G401.6 (cell line): ENCODE results near the gene AHI1.

Experiments used
- FAIRE-seq: peaks from 2 replicates; lab custom pipeline; 2012; peaks lifted over from hg19 to GRCh38; lab: Jason Lieb, UNC

Gene AHI1

DNA sequence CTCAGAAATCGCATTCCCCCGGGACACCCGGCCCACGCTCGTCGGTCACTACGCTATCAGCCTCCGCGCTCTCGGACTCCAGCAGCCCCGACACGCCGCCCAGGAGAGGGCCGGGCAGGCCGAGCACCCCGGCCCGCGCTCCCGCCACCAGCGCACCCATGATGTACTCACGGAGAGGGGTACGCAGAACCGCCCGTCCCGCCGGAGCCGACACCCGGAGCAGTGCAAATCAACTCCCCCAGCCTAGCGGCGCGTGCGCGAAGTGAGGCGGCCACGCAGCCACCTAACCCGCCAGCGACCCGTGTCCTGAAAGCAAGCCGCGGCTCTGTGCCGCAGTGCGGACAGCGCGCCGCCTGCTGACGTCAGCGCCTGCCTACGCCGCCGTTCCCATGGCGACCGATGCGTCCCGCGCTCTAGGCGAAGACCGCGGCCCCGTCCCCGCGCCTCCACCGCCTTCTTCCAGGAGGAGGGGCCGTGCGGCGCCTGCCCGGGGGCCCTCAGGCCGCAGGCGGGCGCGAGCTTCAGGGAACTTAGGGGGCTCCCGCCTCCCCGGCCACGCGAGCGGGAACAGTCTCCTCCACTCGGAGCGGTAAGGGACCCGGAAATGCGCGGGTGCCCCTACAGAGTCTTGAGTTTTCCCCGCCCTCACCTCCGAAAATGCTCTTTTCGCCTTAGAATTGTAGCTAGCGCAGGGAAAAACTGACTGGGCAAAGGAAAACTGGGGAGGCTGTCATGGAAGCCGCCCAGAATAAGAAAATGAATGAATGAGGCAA lies at the start of gene AHI1:
AHI1 (minus strand) TSS at position 329 of the 773 bp plus-strand sequence. CDS start 5,503 bp downstream, outside the sequence.
- no peak for FAIRE-seq

DNA sequence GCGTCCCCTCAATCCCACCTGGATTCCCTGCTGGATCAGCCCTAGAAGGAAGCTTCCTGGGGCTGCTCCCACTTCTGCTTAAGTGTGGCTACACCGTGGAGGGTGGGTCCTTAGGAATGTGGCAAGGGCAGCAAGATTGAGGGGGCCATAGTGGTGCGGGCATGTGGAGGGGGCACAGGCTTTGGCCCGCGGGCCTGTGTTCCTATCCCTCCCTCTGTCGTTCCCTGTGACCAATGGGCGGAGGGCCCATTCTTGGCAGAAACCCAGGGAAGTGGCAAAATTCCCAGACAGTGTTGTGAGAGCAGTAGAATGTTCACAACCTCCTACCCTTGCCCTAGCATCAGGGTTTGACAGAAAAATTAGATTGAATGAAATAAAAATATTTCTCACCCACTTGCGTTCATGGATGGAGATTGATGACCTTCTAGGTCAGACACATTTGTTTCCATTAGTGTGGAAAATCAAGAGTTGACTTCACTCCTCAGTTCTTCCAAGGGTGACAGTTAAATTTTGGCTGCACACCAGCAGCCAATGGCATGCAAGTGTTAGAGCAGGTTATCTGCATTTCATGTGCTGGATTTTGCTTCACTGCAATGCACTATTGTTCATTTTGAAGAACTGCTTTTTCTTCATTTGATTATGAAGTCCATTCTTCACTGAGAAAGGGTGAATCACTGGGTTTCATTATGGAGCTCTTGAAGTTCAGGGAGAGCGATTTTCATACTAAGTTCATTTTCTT lies 49.3 kb upstream of the AHI1 start:
- FAIRE-seq = no peak

DNA sequence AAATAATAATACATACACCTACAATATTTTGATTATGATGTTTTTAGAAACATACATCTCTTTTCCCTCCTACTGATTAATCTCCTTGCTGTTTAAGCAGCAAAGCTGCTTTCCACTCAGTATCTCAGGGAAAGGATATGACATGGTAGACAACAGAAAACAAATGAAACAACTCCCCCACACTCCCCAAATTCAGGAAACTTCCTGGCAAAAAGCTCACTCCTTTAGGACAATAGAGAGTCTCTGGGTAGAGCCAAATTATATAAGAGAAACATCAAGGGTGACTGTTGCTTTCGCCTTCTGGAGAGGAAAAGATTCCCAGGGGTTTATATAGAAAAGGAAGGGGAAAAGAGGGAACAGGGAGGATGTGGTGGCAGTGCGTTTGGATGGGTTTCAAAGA lies 48.7 kb upstream of the AHI1 start:
- FAIRE-seq = no peak

DNA sequence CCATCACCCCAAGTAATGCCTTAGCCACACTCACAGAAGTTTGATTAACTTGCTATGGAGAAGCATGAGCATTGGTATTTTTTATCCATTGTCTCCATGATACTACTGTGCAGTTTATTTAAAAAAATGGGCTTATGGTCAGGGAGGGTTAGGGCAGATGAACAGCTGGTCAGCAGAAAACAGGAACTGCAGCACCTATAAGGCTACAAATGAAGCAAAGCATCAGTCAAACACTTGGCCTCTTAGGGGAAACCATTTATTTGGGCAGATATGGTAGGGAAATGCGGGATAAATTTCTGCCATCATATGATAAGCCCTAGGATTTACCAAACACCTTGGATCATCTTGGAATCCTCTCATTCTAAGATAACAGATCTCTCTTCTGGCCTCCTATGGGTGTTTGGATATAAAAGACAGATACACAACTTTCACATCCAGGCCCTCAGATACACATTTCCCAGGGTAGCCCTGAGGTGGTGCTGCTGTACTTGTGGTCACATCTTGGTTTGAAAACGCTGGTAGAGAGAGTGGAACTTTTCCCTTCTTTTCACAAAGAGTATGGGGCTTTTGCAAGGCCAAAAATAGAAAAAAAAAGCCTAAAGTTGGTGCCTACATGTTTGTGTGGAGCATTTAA lies 42.8 kb upstream of the AHI1 start:
- FAIRE-seq = no peak

DNA sequence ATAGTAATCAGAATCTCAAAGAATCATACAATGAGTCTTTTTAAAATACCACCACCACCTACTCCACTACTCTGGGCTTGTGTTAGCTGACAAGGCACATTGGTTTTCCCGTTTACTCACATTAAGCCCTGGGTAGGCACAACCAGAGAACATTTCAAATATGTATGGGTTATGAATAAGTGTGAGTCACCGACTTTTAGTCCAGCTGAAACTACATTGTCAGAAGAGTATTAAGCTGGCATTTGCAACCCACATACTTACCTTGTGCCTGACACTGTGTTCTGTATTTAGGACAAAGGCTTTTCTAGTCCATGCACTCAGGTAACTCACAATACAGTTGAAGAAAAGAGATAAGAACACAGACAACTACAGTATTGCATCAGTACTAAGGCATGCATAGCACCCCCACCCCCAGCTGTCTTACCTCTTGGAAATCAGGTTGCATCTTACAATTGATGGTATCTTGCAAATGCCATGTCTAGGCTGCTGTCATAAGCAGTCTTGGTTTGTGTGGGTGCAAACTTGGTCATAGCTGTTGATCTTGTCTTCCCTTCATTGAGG lies 40.3 kb upstream of the AHI1 start:
- FAIRE-seq = no peak

DNA sequence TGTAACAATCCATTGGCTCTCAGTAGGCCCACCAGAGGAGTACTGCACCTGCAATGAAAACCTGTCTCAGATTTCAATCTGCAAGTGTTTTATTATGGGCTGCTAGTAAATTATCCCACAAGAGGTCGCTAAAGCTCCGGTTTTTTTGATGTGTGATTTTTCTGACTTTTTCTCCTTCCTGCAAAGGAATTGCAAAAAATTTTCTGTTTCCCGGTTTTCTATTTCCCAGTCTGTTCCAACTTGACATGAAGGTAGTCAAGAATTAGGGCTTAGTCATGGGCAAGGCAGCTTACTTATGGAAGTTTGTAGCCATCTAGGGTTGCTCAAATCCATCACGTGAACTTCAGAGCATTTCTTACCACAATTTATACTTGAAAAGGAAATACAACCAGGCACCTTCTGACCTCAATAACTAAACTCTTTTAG lies 38.5 kb upstream of the AHI1 start:
- FAIRE-seq = peak; percentile 83

DNA sequence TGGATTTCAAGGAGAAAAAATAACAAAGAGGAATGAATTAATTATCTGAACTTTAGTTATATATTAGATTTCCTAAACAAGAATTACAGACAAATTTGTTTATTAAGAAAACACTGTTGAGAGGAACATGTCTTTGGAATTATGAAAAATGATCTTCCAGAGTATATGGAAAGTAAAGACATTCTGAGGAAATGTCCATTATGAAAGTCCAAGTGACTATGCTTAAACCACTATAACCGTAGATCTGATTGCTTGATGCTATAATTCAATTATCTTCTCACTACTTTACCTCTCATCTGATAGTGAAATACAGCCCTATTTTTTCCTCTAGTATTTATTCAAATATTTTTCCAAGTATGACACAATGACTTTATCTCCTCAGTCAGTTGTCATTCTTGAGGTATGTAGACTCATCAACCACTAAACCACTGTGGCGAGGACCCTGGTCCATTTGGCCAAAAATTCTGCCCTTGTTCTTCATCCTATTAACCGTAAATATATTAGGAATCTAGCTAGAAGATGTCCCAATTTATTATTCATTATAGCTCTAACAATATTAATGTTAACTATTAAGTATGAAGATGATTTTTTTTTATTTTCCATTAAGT lies 37.3 kb upstream of the AHI1 start:
- no peak for FAIRE-seq

DNA sequence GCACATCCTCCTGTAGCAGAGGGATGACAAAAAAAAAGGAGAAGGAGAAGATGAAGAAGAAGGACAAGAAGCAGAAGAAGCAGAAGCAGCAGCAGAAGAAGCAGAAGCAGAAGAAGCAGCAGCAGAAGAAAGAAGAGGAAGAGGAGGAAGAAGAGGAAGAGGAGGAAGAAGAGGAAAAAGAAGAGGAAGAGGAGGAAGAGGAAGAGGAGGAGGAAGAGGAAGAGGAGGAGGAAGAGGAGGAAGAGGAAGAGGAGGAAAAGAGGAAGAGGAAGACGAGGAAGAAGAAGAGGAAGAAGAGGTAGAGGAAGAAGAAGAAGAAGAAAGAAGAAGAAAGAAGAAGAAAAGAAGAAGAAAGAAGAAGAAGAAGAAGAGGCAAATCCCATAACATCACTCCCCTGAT lies 35.0 kb upstream of the AHI1 start:
- no peak for FAIRE-seq

DNA sequence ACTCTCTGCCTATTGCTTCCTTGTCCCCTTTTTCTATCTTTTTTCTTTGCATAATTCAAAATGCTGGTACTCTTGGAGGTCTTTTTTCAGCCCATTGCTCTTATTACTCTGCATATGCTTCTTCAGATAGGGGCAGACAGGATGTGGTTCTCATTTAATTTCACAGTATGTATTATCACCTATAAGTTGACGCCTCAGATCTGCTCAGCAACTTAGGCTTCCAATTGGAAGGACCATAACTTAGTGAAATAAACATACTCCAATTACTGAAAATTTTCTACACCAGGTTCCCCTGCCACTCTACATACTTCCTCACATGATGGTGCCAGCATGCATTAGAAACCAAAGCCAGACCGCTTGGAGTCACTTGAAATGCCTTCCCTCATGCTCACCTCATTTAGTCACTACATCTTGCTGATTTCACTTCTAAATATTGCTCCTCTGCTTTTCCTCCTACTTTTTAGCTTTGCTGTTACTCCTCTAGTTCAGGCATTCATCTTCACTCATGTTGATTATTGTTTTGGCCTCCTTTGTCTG lies 34.5 kb upstream of the AHI1 start:
- FAIRE-seq = no peak

DNA sequence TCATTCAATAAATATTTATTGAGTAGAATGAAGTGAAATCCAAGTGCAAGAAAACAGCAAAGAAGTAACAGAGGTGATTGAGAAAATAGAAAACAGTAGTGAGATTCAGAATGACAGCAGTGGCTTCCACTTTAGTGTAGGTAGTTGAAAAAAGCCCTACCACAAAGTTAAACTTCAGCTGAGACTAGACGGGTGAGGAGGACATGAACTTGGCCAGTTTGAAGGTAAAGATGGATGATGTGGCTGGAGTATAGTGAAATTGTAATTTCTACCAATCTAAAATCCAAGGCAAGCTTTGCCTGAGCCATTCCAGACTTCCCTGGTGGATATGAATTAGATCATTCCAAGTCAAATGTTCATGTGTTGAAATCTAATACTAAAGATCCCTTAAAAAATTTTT lies 32.6 kb upstream of the AHI1 start:
- no peak for FAIRE-seq

DNA sequence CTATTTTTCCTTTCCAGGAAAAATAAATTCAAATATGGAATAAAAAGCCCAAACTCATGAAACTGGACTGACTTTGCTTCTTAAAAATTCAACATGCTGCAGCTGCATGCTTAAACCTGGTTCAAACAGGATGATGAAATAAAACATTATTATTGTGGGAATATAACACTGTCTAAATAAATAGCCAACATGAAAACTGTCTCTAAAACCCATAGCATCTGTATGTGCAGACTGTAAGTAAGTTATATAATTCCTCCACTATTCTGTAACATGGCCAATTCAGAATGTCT lies 30.4 kb upstream of the AHI1 start:
- no peak for FAIRE-seq

DNA sequence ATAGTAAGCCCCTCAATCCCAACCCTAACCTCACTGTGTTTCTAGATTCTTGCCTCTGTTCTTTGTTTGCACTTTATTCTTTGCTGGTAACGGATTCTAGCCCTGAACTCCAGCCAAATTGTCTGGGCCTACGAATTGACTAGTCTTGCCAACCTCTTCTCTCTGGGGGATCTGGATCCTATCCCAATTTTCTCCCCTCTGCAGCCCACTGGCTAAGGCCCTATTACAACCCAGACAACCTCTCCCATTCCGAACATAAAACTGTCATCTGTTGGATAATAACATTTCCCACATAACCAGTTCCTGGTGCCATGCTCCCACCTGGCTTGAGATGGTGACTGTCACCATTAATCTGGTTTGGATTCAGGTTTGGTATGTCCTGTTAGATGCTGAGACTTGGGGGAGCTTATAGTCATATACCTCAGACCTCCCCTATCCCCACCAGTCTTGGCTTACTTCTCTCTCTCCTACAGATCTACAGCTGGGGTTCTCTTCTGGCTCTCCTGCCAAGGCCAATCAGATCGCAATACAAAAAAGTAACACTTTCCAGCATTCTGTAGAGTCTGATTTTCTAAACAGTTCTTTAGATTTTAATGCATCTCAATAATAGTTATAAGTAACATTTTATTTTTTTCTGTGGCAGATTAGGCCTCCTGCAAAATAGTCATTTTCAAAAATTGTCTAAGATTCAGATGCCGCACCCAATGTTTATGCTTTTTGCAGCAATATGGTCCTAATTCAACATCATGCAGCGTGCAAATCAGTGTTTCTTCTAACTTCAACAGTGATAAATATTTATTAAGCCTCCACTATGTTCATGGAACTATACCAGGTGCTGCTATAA lies 29.8 kb upstream of the AHI1 start:
- FAIRE-seq = no peak

DNA sequence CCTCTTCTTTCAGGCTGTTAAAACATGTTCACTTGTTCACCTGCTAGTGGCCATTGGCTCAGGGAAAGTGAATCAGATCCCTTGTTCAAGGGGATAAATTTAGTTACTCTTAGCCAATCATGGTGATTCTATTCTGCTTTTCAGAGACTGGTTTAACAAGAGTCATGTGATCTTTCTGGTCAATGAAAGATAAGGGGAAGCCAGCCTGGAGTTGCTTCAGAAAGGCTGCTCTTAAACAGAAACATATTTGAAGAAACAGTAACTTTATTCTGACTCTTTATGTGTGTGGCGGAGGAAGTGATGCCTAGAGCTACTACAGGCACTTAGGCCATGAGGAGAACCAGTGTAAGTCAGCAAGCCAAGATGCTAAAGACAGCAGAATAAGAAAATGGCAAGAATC lies 28.1 kb upstream of the AHI1 start:
- no peak for FAIRE-seq

DNA sequence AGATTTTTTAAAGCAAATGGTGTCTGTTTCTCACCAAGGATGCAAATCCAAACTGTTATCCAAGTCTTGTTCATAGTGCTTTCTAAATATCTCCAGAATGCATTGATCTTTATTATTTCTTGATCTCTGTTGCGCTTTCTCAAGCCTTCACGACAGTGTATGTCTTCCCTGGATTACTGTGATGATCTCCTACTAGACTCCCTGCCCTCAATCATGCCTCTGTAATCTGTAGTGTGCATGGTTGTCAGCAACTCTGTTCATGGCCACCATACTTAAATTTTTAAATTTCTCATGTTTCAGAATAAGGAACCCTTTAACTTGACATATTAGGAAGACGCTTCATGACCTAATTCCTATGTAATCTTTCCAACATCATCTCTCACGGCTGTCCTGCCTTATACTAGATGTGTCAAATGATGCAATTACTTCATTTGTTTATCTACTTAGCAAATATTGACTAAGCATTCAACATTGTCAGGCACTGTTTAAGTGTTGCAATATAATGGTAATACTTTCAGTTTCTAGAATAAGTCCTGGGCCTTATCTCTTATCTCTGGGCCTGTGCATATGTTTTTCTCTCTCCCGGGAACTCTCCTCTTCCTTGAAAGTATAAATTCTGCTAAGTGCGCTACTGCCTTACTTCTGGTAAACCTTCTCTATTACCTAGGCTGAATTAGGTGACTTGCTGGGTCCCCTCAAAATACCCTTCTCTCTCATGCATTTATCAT lies 25.6 kb upstream of the AHI1 start:
- FAIRE-seq = no peak

DNA sequence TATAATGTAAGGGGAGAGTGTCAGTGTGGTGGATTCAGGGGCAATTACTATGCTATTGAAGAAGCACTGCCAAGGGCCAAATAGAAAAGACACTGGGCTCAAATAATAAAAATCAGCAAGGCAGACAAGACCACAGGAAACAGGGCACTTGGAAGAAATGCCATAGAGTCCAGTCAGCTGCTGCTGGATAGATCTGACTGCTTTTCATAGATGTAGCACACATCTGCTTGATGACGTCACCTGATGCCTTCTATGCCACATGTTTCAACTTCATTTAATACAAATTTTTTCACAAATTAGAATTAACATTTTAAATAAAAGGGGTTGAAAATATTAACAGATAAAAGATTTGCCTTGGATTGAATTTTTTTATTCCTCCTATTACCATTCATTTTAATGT lies 23.9 kb upstream of the AHI1 start:
- FAIRE-seq = no peak

DNA sequence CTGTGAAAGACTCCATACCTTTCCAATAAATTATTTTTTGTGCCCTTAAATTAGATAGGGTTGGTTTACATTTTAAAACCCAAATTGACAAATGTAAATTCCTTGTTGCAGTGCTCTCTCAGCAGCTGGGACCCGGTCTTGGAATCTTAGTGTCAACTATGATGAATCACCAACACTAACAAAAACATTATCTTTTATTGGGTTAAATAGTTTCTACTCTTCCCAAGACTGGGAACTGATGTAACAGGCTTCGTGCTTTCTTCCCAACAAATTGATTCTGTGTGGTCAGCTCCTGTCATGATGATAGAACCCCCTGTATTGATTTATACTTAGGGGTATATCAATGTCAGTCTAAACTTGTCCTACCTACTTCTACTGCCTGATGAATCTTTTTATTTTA lies 23.2 kb upstream of the AHI1 start:
- FAIRE-seq = no peak

DNA sequence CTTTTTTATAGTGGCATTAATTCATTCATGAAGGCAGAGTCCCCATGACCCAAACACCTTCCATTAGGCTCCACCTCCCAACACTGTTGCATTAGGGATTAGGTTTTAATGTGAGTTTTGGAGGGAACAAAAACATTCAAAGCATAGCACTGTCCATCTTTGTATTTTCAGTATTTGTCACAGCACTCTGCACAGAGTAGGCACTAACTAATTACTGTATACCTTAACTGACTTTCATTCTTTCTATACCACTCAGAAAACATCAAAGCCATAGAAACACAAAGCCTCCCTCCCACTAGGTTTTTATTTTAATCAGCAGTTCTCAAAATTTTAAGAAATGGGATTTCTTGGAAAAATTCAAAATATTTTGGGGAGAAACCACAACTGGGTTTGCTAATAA lies 21.8 kb upstream of the AHI1 start:
- no peak for FAIRE-seq

DNA sequence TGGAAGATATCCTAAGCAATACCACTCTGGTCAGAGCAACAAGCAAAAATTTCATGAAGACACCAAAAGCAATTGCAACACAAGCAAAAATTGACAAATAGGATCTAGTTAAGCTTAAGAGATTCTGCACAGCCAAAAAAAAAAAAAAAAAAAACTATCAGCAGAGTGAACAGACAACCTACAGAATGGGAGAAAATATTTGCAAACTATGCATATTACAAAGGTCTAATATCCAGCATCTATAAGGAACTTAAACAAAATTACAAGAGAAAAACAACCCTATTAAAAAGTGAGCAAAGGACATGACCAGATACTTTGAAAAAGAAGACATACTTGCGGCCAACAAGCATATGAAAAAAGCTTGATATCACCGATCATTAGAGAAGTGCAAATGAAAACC lies 20.0 kb upstream of the AHI1 start:
- no peak for FAIRE-seq

DNA sequence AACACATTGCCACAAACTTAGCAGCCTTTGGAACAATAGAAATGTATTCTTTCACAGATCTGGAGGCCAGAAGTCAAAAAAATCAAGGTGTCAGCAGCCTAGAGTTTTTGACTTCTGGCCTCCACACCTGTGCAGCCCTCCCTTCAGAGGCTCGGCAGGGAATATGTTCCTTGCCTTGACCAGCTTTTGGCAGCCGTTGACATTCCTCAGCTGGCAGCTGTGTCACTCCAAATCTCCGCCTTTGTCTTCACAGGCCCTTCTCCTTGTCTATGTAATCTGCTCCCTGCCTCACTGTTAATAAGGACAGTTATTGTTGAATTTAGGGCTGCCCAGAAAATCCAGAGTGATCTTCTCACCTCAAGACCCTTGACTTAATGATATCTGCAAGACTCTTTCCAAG lies 17.2 kb upstream of the AHI1 start:
- no peak for FAIRE-seq

DNA sequence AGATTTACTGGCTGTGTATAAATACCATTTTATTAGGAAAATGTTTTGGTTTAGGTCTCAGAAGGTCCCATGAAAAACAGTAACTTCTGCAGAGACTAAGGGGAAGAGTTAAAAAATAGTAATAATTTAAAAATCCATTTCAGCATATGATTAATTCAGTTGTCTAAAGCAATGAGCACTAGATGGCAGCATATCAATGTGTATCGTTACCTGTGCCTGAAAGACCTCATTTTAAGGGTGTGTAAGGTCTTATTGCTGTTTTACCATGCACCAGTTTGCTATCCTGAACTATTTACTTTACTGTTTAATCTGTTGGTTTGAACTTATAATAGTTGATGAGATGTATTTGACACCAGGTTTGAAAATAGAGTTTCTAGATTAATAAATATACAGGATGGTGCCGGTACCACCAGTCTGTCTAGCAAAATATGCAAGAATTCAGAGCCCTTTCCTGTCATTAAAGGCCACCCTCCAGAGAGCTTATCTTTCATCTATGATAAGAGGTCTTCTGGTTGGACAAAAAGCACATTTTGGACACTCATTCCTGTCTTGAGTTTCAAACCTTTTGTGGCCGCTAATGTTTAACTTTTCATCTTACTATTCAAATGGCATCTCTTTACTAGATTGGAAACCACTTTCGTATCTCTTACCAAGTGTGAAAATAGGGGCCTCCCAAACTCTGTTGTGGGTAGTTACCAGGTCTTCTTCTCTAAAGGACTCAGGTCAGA lies 8.9 kb upstream of the AHI1 start:
- FAIRE-seq = peak; percentile 84
